DND-41 (cell line): ENCODE measurements around the gene STX12.

Experiments used
- ATAC-seq: fragments of 200-7000 bp; cut with Tn5 transposase; 3 replicates; pipeline ENCODE4 v1.9.1; 2021; ENCODE audit warnings: low read depth; ENCODE audit not compliant: insufficient read depth
- DNase-seq: peaks from one replicate; pipeline ENCODE4 v3.0.0-alpha.2; 2020
- H2AFZ ChIP-seq: 2 replicates; pipeline ENCODE4 v1.6.0; 2012; ENCODE audit warnings: low read depth, low read length
- H3K27ac ChIP-seq: 2 replicates; pipeline ENCODE4 v1.5.1; 2012; ENCODE audit warnings: low read length, inconsistent platforms
- H3K27me3 ChIP-seq: fragments of 200-600 bp; sonication (generic); 2 replicates; pipeline ENCODE4 v1.6.0; 2012; ENCODE audit warnings: low read length, mild to moderate bottlenecking, inconsistent platforms; ENCODE audit not compliant: insufficient read depth, poor library complexity
- H3K36me3 ChIP-seq: 2 replicates; pipeline ENCODE4 v1.5.1; 2012; ENCODE audit warnings: low read length, inconsistent platforms; ENCODE audit not compliant: insufficient read depth
- H3K4me1 ChIP-seq: 2 replicates; pipeline ENCODE4 v1.5.1; 2012; ENCODE audit warnings: mild to moderate bottlenecking, low read length; ENCODE audit not compliant: insufficient read depth
- H3K4me2 ChIP-seq: 2 replicates; pipeline ENCODE4 v1.6.0; 2012; ENCODE audit warnings: mild to moderate bottlenecking, moderate library complexity, low read length, inconsistent platforms; ENCODE audit not compliant: insufficient read depth
- H3K4me3 ChIP-seq, 2 experiments: fragments of 200-600 bp in 1 of 2; shearing (Covaris generic) in 1 of 2; 2 replicates each; pipeline ENCODE4 v1.5.1; 2012 to 2016; ENCODE audit warnings: inconsistent platforms in 2 of 2, low read length in 2 of 2, mild to moderate bottlenecking in 2 of 2, low read depth in 1 of 2, moderate library complexity in 1 of 2
- H3K79me2 ChIP-seq: 2 replicates; pipeline ENCODE4 v1.6.0; 2012; ENCODE audit warnings: low read length, inconsistent platforms; ENCODE audit not compliant: insufficient read depth
- H3K9ac ChIP-seq: 2 replicates; pipeline ENCODE4 v1.6.0; 2012; ENCODE audit warnings: low read depth, mild to moderate bottlenecking, inconsistent platforms, low read length, moderate library complexity
- H3K9me3 ChIP-seq: 2 replicates; pipeline ENCODE4 v1.5.1; 2012; ENCODE audit warnings: low read length, moderate library complexity, mild to moderate bottlenecking, inconsistent platforms; ENCODE audit not compliant: insufficient read depth, severe bottlenecking
- H4K20me1 ChIP-seq: 2 replicates; pipeline ENCODE4 v1.6.0; 2012; ENCODE audit warnings: low read length; ENCODE audit not compliant: insufficient read depth
- EZH2 ChIP-seq: IDR thresholded peaks from 3 replicates; pipeline ENCODE4 v1.6.1; 2012; ENCODE audit warnings: borderline replicate concordance, low read depth, mild to moderate bottlenecking, moderate library complexity, low read length, inconsistent platforms; ENCODE audit not compliant: severe bottlenecking
- TF ChIP-seq, protein P1 (sequence below): IDR thresholded peaks from 2 replicates; pipeline ENCODE4 v1.5.1; 2012; ENCODE audit warnings: borderline replicate concordance, low read length, moderate library complexity, mild to moderate bottlenecking; ENCODE audit not compliant: poor library complexity, severe bottlenecking; ENCODE audit errors: extremely low read depth

Gene STX12

DNA sequence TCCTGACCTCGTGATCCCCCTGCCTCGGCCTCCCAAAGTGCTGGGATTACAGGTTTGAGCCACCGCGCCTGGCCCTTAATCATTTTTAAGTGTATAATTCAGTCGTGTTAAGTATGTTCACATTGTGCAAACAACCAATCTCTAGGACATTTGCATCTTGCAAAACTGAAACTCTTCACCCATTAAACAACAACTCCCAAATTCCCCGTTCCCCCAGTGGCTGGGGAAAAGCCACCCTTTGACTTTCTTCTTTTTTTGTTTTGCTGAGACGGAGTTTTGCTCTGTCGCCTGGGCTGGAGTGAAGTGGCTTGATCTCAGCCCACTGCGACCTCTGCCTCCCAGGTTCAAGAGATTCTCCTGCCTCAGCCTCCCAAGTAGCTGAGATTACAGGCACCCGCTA lies 92.8 kb downstream of the STX12 start:
- no peaks in the 10 kb centered on the region for H3K9me3 ChIP-seq
- H3K27me3 ChIP-seq, result no peaks in the 10 kb centered on the region
- ATAC-seq (no peak), DNase-seq (no peak)
- H3K4me2 ChIP-seq, result no peak overlapping the region
- H3K9ac ChIP-seq, result no peak overlapping the region
- H3K79me2 ChIP-seq, result no peaks in the 10 kb centered on the region
- H3K4me3 ChIP-seq, result no peak overlapping the region
- H3K27ac ChIP-seq, result no peak overlapping the region
- H3K36me3 ChIP-seq, result no peaks in the 10 kb centered on the region
- H3K4me1 ChIP-seq, result peaks cover 20% of the 10 kb centered on the region
- no peak for TF ChIP-seq EZH2
- TF ChIP-seq, protein P1, sequence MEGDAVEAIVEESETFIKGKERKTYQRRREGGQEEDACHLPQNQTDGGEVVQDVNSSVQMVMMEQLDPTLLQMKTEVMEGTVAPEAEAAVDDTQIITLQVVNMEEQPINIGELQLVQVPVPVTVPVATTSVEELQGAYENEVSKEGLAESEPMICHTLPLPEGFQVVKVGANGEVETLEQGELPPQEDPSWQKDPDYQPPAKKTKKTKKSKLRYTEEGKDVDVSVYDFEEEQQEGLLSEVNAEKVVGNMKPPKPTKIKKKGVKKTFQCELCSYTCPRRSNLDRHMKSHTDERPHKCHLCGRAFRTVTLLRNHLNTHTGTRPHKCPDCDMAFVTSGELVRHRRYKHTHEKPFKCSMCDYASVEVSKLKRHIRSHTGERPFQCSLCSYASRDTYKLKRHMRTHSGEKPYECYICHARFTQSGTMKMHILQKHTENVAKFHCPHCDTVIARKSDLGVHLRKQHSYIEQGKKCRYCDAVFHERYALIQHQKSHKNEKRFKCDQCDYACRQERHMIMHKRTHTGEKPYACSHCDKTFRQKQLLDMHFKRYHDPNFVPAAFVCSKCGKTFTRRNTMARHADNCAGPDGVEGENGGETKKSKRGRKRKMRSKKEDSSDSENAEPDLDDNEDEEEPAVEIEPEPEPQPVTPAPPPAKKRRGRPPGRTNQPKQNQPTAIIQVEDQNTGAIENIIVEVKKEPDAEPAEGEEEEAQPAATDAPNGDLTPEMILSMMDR, result no peak
- H2AFZ ChIP-seq, result no peak overlapping the region
- no peaks in the 10 kb centered on the region for H4K20me1 ChIP-seq

- Histone ChIP-seq H3K79me2 (no peaks in the 10 kb centered on the region), H3K4me2 (peak overlapping the region; percentile 74), H3K9ac (peak overlapping the region; percentile 47), H3K27ac (peak overlapping the region; percentile 85), H3K9me3 (no peaks in the 10 kb centered on the region), H3K27me3 (no peaks in the 10 kb centered on the region), H3K36me3 (no peaks in the 10 kb centered on the region), H2AFZ (peak overlapping the region; percentile 88), H3K4me1 (peaks cover 20% of the 10 kb centered on the region), H3K4me3 (peak overlapping the region in 1 of 2 experiments; percentile 59; a peak in 2 of 4 replicates), H4K20me1 (no peaks in the 10 kb centered on the region)
- ATAC-seq (no peak), DNase-seq (no peak)
- no peak for TF ChIP-seq EZH2
- TF ChIP-seq, protein P1, result no peak
Observed at GRCh38 chr1:27868556-27868931, 95.5 kb downstream of the STX12 start.

GRCh38 chr1:27868932-27869718 lies 96.1 kb downstream of the STX12 start:
- Histone ChIP-seq H3K4me3 (peak overlapping the region; percentile 1 to 59; a peak in 3 of 4 replicates), H3K36me3 (no peaks in the 10 kb centered on the region), H3K4me2 (peak overlapping the region; percentile 74), H3K27ac (peak overlapping the region; percentile 85), H3K9me3 (no peaks in the 10 kb centered on the region), H3K79me2 (no peaks in the 10 kb centered on the region), H3K27me3 (no peaks in the 10 kb centered on the region), H3K4me1 (peaks cover 20% of the 10 kb centered on the region), H4K20me1 (no peaks in the 10 kb centered on the region), H2AFZ (peak overlapping the region; percentile 88), H3K9ac (peak overlapping the region; percentile 47)
- TF ChIP-seq EZH2, result no peak
- TF ChIP-seq, protein P1, result no peak
- ATAC-seq (peak; percentile 96), DNase-seq (peak; percentile 84)
